GM21576 (cell line): ENCODE measurements around the gene ASH1L.
"Not testable (repeated sequence)": the region's sequence is repeated elsewhere in the genome, so short reads cannot be mapped to it uniquely, and the experiment has no call there.

Source experiments
- ATAC-seq: cut with Tn5 transposase; IDR thresholded peaks from one replicate; pipeline ENCODE4 v1.9.1; 2021; ENCODE audit warnings: mild to moderate bottlenecking, moderate library complexity; ENCODE audit not compliant: unreplicated experiment

ASH1L gene

GRCh38 chr1:155562581-155563376, at the start of gene ASH1L:
ASH1L (minus strand) TSS chr1:155562803; CDS start chr1:155521519, 41,284 bp downstream.
- ATAC-seq: peak; percentile 72

DNA sequence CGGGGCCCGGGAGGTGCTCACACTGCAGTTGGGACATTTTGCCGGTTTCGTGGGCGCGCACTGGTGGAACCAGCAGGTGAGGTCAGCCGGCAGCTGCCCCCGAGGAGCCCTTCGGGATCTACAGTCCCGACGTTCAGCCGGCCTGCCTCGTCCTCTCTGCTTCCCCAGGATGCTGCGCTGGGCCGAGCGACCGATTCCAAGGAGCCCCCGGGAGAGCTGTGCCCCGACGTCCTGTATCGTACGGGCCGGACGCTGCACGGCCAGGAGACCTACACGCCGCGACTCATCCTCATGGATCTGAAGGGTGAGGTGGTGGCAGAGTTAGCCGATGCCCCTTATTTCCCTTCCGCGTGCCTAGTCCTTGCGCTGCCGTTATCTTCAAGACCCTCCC, 47.6 kb upstream of the ASH1L start:
- ATAC-seq: not testable (repeated sequence)

GRCh38 chr1:155609515-155610256, 47.1 kb upstream of the ASH1L start, which contains the start of gene MSTO1:
MSTO1 (plus strand) TSS chr1:155610218; CDS start chr1:155610249, 31 bp downstream.
- peak; percentile 89 for ATAC-seq

- ATAC-seq: no peak
Measured at GRCh38 chr1:155608888-155609225, 46.3 kb upstream of the ASH1L start.

GRCh38 chr1:155607708-155608107, 45.1 kb upstream of the ASH1L start:
- ATAC-seq: no peak

DNA sequence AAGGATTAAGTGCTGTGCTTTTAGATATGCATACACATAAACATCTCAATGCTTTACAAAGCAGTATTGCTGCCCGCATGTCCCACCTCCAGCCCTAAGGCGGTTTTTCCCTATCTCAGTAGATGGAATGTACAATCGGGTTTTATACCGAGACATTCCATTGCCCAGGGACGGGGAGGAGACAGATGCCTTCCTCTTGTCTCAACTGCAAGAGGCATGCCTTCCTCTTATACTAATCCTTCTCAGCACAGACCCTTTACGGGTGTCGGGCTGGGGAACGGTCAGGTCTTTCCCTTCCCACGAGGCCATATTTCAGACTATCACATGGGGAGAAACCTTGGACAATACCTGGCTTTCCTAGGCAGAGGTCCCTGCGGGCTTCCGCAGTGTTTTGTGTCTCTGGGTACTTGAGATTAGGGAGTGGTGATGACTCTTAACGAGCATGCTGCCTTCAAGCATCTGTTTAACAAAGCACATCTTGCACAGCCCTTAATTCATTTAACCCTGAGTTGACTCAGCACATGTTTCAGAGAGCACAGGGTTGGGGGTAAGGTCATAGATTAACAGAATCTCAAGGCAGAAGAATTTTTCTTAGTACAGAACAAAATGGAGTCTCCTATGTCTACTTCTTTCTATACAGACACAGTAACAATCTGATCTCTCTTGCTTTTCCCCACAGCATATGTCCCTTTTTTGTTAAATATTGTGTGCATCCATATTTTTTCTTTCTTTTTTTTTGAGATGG, 37.4 kb upstream of the ASH1L start:
- not testable (repeated sequence) for ATAC-seq

DNA sequence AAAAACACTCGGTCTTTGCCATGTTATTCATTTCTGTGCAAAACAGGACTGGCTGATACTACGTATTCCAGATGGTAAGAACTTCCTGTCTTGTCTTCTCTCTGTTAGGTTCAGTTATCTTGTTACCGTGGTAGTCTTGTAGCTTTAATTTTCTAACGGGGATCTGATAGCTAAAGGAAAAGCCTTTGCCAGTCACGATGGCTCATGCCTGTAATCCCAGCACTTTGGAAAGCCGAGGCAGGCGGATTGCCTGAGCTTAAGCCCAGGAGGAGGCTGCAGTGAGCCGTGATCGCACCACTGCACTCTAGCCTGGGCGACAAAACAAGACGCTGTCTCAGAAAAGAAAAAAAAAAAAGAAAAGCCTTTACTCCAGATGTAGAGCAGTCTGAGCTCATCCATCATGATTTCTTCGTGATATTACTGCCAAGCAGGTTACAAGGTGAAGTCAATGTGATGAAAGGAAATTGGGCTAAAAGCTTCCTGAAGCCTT, 36.3 kb upstream of the ASH1L start:
- no peak for ATAC-seq

DNA sequence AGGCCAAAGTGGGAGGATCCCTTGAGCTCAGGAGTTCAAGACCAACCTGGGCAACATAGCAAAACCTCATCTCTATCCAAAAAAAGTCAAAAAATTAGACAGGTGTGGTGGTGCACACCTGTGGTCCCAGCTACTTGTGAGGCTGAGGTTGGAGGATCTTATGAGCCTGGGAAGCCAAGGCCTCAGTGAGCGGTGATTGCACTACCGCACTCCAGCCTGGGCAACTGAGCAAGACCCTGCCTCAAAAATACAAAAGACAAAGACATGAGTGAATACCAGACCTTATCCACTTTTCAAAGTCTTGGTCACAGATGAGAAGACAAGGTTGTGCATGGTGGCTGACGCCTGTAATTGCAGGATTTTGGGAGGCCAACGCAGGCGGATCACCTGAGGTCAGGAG, 34.3 kb upstream of the ASH1L start:
- ATAC-seq: no peak

DNA sequence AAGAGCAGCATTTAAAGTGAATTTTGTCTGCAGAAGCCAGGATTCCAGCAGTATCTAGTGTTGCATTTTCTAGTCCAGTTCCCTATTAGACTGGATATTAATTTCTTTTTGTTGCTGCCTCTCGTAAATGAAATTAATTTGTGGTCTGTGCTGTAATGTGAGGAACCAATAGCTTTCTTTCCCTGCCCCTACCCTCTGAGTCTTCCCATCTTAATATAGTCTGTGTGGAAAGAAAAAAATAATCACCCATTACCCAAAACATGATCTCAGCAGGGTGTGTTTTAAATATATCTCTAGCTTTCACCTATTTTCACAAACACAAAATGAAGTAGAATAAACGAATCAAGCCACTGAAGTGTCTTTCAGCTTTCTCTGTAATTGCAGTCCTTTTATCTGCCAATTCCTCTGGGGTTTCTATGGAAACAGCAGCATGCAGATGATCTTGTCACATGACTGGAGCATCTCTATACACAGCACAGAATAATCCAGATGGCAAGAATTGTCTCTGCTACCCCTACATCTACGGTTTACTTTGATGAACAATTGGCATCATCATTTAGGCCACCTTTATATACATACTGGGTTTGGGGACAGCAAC, 33.4 kb upstream of the ASH1L start:
- not testable (repeated sequence) for ATAC-seq

- no peak for ATAC-seq
Measured at GRCh38 chr1:155591770-155592169, 29.2 kb upstream of the ASH1L start.

GRCh38 chr1:155590516-155591247, 28.1 kb upstream of the ASH1L start:
- ATAC-seq: not testable (repeated sequence)

DNA sequence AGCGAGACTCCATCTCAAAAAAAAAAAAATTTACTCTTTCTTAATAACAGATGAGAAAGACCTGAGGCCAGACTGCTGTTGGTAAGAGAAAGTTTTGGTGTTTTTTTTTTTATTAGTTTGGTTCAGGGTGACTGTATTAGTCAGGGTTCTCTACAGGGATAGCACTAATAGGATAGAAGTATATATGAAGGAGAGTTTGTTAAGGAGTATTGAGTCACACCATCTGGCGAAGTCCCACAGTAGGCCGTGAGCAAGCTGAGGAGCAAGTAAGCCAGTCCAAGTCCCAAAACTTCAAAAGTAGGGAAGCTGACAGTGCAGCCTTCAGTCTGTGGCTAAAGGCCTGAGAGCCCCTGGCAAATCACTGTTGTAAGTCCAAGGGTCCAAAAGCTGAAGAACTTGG, 26.7 kb upstream of the ASH1L start:
- ATAC-seq: not testable (repeated sequence)

DNA sequence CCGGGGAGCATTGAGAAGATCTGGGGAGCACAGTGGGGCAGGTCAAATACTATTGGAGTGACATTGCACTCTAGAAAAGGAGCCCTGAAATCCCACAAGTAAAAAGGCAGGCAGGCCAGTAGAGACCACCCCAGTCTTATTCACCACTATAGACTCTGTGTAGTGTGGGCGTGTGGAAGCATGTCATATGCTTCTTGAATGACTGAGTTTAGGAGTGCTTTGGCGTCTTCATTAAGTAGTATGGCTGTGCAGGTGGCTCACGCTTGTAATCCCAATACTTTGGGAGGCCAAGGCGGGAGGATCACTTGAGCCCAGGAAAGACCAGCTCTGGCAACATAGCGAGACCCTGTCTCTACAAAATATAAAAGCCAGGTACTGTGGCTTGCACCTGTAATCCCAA, 21.2 kb upstream of the ASH1L start:
- not testable (repeated sequence) for ATAC-seq

DNA sequence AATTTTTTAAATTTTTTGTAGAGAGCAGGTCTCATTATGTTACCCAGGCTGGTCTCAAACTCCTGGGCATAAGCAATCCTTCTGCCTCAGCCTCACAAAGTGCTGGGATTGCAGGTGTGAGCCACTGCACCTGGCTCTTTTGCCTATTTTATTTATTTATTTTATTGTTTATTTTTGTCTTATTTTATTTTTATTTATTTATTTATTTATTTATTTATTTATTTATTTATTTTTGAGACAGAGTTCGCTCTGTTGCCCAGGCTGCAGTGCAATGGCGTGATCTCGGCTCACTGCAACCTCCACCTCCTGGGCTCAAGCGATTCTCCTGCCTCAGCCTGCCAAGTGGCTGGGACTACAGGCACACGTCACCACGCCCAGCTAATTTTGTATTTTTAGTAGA, 13.0 kb upstream of the ASH1L start:
- ATAC-seq: not testable (repeated sequence)

DNA sequence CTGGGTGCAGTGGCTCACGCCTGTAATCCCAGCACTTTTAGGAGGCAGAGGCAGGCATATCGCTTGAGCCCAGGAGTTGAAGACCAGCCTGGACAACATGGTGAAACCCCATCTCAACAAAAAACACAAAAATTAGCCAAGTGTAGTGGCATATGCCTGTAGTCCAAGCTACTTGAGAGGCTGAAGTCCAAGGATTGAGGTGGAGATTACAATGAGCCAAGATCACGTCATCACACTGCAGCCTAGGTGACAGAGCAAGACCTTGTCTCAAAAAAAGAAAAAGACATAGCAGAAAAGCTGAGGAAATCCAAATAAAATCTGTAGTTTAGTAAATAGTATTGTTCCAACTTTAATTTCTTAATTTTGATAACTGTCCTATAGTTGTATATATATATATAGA, 11.5 kb upstream of the ASH1L start:
- no peak for ATAC-seq

DNA sequence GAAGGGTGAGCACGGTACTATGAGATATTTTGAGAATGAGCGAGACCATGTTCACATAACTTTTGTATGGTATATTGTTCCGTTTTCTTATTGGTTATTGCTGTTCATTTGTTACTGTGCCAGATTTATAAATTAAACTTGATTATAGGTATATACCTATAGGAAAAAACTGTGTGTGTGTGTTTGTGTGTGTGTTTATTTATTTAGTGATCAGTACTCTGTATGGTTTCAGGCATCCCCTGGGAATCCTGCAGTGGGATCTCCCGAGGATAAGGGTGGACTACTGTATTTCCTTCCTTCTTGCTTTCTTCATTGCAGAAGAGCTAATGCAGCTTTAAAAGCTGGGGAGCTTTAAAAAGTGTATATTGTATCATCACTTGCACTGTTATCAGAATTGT, 8.0 kb upstream of the ASH1L start:
- no peak for ATAC-seq

DNA sequence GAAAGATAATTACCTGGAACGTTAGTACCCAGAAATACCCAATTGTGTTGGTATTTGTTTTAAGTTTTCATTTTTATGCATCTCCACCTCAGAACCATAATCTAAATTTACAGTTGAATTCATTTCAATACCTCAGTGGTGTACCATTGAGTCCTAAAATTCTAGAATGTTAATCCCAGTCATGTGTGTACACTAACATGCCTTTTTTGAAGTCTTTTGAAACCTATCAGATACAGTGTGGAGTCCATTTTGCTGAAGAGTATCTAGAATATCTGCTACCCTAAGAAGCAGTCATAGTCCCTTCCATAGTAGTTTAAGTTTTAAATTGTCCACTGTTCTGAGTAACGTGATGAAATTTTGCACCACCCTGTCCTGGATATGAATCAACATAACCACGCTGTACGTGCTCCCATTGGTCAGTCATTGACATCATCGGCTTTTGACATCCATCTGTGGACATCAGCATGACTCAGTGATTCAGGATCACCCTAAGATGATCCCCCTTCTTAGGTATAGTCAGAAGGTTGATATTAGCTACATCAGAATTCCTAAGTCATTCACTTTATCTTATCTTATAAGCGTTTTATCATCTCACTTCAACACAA, 7.5 kb upstream of the ASH1L start:
- no peak for ATAC-seq

GRCh38 chr1:155563377-155564022, 897 bp upstream of the ASH1L start:
- not testable (repeated sequence) for ATAC-seq
